Peyer's patch (tissue), 4 donors: ENCODE results near the gene NRTN. TPM values are rescaled to one million over a fixed set of nuclear protein-coding genes. Genes with fewer than 3 reads are reported as not detected.

Experiments
- DNase-seq, 3 donors: peaks; one replicate each; pipeline ENCODE4 v3.0.0-alpha.2; 2017 to 2019
- H3K27ac ChIP-seq, 4 donors: fragments of 200-600 bp; sonication (generic); one replicate each; pipeline ENCODE4 v1.5.1; 2016 to 2019
- H3K27me3 ChIP-seq, 2 donors: fragments of 200-600 bp; sonication (generic); one replicate each; pipeline ENCODE4 v1.5.1; 2019
- H3K36me3 ChIP-seq, 3 donors: fragments of 200-600 bp; sonication (generic); one replicate each; pipeline ENCODE4 v1.5.1; 2016 to 2019
- H3K4me1 ChIP-seq, 4 donors: fragments of 200-600 bp; sonication (generic); one replicate each; pipeline ENCODE4 v1.5.1; 2016 to 2019
- H3K4me3 ChIP-seq, 4 donors: fragments of 200-600 bp; sonication (generic); 1 replicate in 3 of 4; 2 replicates in 1 of 4; pipeline ENCODE4 v1.5.1; 2016 to 2019; ENCODE audit warnings: mild to moderate bottlenecking in 1 of 4
- H3K9me3 ChIP-seq, 4 donors: fragments of 200-600 bp; sonication (generic); one replicate each; pipeline ENCODE4 v1.5.1; 2016 to 2019; ENCODE audit warnings: mild to moderate bottlenecking in 1 of 4
- CTCF ChIP-seq, 6 experiments: fragments of 450-650 bp in 4 of 6; fragments of 200-600 bp in 2 of 6; sonication (generic) in 1 of 6; IDR thresholded peaks; one replicate each; pipeline ENCODE4 v1.5.1; 2017 to 2019; ENCODE audit warnings: antibody characterized with exemption in 6 of 6, mild to moderate bottlenecking in 3 of 6, moderate library complexity in 1 of 6
- POLR2A ChIP-seq, 2 donors: fragments of 450-650 bp; IDR thresholded peaks; one replicate each; pipeline ENCODE4 v1.5.1; 2017; ENCODE audit warnings: antibody characterized with exemption in 2 of 2, mild to moderate bottlenecking in 2 of 2, moderate library complexity in 2 of 2
- total RNA-seq, 4 donors: library from RNA; depleted of rRNA; stranded (reverse); fragments of >200 nt; gene quantifications; one replicate each; pipeline ENCODE4 v1.1.0, GENCODE V29; 2016

The NRTN gene
- total RNA-seq, 4 donors from 2014 or later = 0.88 to 4.8 (median 3.5) TPM; not detected in 1

GRCh38 chr19:5814123-5814851, 9.4 kb downstream of the NRTN start:
- H3K36me3 ChIP-seq = no peaks in the 10 kb centered on the region
- no peaks in the 10 kb centered on the region for H3K27me3 ChIP-seq
- no peak for DNase-seq
- H3K27ac ChIP-seq = no peak overlapping the region
- no peak overlapping the region for H3K4me3 ChIP-seq
- H3K4me1 ChIP-seq = peaks cover 0 to 7% (median 0%) of the 10 kb centered on the region in 4 donors
- H3K9me3 ChIP-seq = no peaks in the 10 kb centered on the region
- TF ChIP-seq POLR2A (IDR thresholded peaks at IDR 0.05) = no peak
- TF ChIP-seq CTCF (IDR thresholded peaks at IDR 0.05) = no peak

GRCh38 chr19:5814852-5815246, 10.0 kb downstream of the NRTN start:
- Histone ChIP-seq H3K27me3 (no peaks in the 10 kb centered on the region), H3K27ac (no peak overlapping the region), H3K36me3 (no peaks in the 10 kb centered on the region), H3K4me3 (no peak overlapping the region), H3K9me3 (no peaks in the 10 kb centered on the region), H3K4me1 (peaks cover 0 to 7% (median 0%) of the 10 kb centered on the region in 4 donors)
- no peak for DNase-seq
- no peak for TF ChIP-seq POLR2A (IDR thresholded peaks at IDR 0.05)
- no peak for TF ChIP-seq CTCF (IDR thresholded peaks at IDR 0.05)

GRCh38 chr19:5817218-5817617, 12.4 kb downstream of the NRTN start:
- Histone ChIP-seq H3K27me3 (no peaks in the 10 kb centered on the region), H3K27ac (no peak overlapping the region), H3K36me3 (no peaks in the 10 kb centered on the region), H3K4me1 (peaks cover 0 to 7% (median 0%) of the 10 kb centered on the region in 4 donors), H3K4me3 (no peak overlapping the region), H3K9me3 (no peaks in the 10 kb centered on the region)
- DNase-seq = no peak
- TF ChIP-seq CTCF (IDR thresholded peaks at IDR 0.05) (no peak), POLR2A (IDR thresholded peaks at IDR 0.05) (no peak)

GRCh38 chr19:5818594-5818993, 13.7 kb downstream of the NRTN start:
- TF ChIP-seq CTCF (IDR thresholded peaks at IDR 0.05) = no peak
- no peak for TF ChIP-seq POLR2A (IDR thresholded peaks at IDR 0.05)
- H3K36me3 ChIP-seq = no peaks in the 10 kb centered on the region
- H3K4me3 ChIP-seq = no peak overlapping the region
- no peaks in the 10 kb centered on the region for H3K9me3 ChIP-seq
- H3K4me1 ChIP-seq = peaks cover 0 to 7% (median 0%) of the 10 kb centered on the region in 4 donors
- no peaks in the 10 kb centered on the region for H3K27me3 ChIP-seq
- no peak for DNase-seq
- H3K27ac ChIP-seq = no peak overlapping the region

- no peaks in the 10 kb centered on the region for H3K9me3 ChIP-seq
- peaks cover 0 to 10% (median 0%) of the 10 kb centered on the region in 3 donors for H3K36me3 ChIP-seq
- no peak for DNase-seq
- no peak overlapping the region for H3K4me3 ChIP-seq
- no peak overlapping the region for H3K27ac ChIP-seq
- TF ChIP-seq CTCF (IDR thresholded peaks at IDR 0.05) = no peak
- TF ChIP-seq POLR2A (IDR thresholded peaks at IDR 0.05) = no peak
- no peaks in the 10 kb centered on the region for H3K27me3 ChIP-seq
- no peaks in the 10 kb centered on the region for H3K4me1 ChIP-seq
Measured at GRCh38 chr19:5820785-5821184, 15.9 kb downstream of the NRTN start.
